Measurements from ENCODE around the gene PNPLA2. TPM values are rescaled to one million over a fixed set of nuclear protein-coding genes. Genes with fewer than 3 reads are reported as not detected.

Gene PNPLA2
- total and polyA plus RNA-seq, 9 donors = 9.0 to 46.1 (median 28.0) TPM

DNA sequence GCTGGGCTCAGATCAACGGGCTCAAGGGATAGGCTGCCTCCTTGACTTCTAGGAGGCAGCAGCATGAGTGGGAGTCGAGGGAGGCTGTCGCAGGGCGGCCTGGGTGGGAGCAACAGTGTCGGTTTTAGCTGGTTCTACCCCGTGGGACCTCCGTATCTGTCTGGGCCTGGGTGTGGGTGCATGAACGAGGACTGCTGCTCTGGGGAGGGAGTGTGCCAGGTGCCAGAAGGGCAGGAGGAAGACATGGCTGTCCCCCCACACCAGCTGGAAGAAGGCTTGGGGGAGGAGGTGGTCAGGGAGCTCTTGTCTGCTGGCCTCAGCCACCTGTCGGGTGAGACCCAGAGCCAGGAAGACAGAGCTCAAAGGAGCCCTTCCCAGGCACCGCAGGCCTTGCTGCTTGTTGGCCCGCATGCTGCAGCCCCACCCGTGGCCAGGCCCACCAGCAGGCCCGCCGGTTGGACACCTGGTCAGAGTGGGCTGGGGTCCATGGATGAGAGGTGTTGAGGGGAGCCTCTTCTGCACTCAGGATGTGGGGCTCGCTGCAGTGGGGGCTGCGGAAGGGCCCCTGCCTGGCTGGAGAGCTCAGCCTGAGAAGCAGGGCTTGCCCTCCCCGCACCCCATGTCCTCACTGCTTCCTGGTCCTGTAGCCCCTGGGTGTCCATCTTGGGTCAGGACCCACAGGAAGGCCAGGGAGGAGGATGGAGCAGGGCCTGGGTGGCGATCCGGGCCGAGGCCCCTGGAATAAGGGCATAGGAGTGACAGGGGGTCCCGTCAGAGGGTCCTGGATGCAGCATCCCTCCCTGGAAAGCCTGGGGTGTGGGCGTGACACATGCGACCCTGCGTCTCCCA is 32.3 kb upstream of the PNPLA2 start:
- Histone ChIP-seq H3K4me3 (ENCODE audit: low read length) (no peak overlapping the region), H3K36me3 (ENCODE audit: control insufficient read depth, insufficient read depth, low read length) (peaks cover 3% of the 10 kb centered on the region), H3K27ac (ENCODE audit: low read length) (no peak overlapping the region), H3K9me3 (replicated peaks; ENCODE audit: control insufficient read depth, low read depth, low read length) (no peaks in the 10 kb centered on the region), H3K27me3 (ENCODE audit: control insufficient read depth, insufficient read depth, low read length) (peaks cover 18% of the 10 kb centered on the region), H3K4me1 (ENCODE audit: control insufficient read depth, insufficient read depth, low read length) (peaks cover 33% of the 10 kb centered on the region)
- 61% methylated on average over 19 of the region's 24 CpGs for WGBS (ENCODE audit: insufficient coverage)
- no peak for DNase-seq

DNA sequence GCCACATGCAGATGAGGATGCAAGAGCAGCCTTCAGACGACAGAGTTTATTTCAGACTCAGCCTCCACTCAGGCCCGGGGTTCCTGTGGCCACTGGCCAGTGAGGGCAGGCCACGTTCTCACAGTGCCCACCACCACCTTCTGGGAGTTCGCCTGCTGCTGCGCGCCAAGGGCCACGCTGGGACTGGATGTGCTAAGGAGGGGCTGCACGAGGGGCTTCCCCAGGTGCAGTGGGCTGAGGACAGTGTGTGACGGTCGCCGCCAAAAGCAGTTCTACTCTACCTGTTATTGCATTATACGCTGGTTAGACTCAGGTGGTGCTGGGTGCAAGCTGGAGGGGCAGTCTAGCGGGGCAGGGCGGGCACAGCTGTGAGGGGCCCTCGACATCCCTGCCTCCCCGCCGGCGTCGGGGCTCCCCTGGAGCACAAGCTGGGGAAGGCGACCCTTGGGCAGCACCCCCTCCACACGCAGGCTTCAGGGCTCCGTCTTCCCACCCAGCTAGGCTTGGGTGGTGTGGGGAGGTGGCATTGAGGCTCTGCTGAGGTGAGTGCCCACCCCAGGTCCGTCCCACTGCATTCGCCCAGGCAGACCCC is 31.5 kb upstream of the PNPLA2 start:
- peaks cover 33% of the 10 kb centered on the region for H3K4me1 ChIP-seq (ENCODE audit: control insufficient read depth, insufficient read depth, low read length)
- peaks cover 18% of the 10 kb centered on the region for H3K27me3 ChIP-seq (ENCODE audit: control insufficient read depth, insufficient read depth, low read length)
- 87% methylated on average over 15 of the region's 24 CpGs for WGBS (ENCODE audit: insufficient coverage)
- H3K27ac ChIP-seq (ENCODE audit: low read length) = no peak overlapping the region
- H3K36me3 ChIP-seq (ENCODE audit: control insufficient read depth, insufficient read depth, low read length) = peaks cover 10% of the 10 kb centered on the region
- no peak for DNase-seq
- H3K4me3 ChIP-seq (ENCODE audit: low read length) = no peak overlapping the region
- no peaks in the 10 kb centered on the region for H3K9me3 ChIP-seq (replicated peaks; ENCODE audit: control insufficient read depth, low read depth, low read length)

DNA sequence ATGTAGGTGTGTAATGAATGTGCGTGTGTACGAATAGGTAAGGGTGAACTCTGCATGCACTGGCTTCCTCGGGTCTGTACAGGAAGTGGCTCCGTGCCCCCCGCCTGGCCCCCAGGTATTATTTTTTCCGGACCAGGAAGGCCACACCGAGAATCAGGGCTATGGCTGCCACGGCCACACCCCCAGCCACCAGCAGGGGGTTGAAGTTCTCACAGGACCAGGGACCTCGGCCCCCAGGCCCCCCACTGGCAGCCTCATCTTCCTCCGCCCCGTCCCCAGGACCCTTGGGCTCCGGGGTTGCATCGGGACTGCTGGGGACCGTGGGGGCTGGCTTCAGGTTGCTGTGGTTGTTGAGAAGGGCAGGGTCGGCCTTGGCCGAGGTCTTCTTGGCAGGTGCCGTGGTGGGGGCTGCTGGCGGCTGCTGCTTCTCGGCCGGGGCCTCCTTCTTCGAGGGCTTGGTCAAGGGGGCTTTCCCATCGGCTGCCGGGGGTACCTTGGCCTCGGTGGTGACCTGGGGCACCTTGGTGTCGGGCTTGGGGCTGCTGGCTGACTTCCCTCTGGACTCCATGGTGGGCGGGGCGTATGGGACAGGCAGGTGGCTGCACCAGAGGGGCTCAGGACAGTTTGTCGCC is 30.6 kb upstream of the PNPLA2 start:
- no peak for DNase-seq
- no peak overlapping the region for H3K27ac ChIP-seq (ENCODE audit: low read length)
- 70% methylated on average over 26 of the region's 28 CpGs for WGBS (ENCODE audit: insufficient coverage)

DNA sequence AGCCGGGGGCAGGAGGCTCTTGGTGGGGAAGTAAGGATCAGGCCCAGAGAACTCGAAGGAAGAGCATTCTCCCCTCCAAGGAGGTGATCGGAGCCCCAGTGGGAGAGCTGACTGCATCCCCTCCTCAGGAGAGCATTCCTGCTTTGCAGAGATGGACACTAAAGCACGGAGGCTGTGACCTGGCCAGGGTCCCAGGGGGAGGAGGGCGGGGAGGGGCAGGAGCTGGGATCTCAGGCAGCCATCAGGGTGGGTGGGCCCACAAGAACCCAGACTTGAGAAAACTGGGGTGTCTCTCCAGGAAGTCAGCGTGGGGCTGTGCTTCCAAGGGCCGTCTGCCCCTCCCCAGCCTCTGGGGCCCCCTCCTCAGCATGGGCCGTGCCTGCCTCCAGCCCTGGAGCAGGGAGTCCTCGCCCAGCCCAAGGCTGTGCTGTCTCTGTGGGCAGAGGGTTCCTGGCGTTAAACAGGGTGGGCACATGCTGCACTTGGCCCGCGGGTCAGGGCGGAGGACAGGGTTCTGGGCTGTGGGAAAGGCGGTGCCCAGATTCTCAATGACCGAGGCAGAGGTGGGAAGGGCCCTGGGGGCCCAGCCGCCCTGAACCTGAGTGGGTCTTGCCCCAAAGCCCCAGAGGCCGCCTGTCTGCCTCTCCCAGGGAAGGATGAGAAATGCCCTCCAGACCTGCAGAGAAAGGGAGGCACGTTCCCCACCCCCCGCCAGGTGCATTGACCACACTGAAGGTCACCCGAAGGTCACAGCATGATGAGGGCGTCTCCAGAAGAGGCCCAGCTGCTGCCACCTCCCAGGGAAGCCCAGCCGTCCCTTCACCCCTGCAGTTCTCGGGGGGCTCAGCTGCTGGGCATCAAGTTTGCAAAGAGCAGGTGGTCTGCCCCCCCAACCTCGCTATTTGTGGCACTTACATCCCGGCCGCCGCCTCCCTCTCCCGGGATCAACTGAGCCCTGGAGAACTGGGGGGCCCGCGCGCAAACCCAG is 29.5 kb upstream of the PNPLA2 start:
- Histone ChIP-seq H3K4me1 (ENCODE audit: control insufficient read depth, insufficient read depth, low read length) (peaks cover 32% of the 10 kb centered on the region), H3K27ac (ENCODE audit: low read length) (no peak overlapping the region), H3K27me3 (ENCODE audit: control insufficient read depth, insufficient read depth, low read length) (peaks cover 18% of the 10 kb centered on the region), H3K36me3 (ENCODE audit: control insufficient read depth, insufficient read depth, low read length) (peaks cover 26% of the 10 kb centered on the region), H3K4me3 (ENCODE audit: low read length) (no peak overlapping the region), H3K9me3 (replicated peaks; ENCODE audit: control insufficient read depth, low read depth, low read length) (no peaks in the 10 kb centered on the region)
- DNase-seq = no peak
- WGBS (ENCODE audit: insufficient coverage) = 21% methylated on average over 28 of the region's 31 CpGs

More for the DNA sequence above, 30.6 kb upstream of the PNPLA2 start:
- Histone ChIP-seq H3K9me3 (replicated peaks; ENCODE audit: control insufficient read depth, low read depth, low read length) (no peaks in the 10 kb centered on the region), H3K4me1 (ENCODE audit: control insufficient read depth, insufficient read depth, low read length) (peaks cover 33% of the 10 kb centered on the region), H3K4me3 (ENCODE audit: low read length) (no peak overlapping the region), H3K27me3 (ENCODE audit: control insufficient read depth, insufficient read depth, low read length) (peaks cover 18% of the 10 kb centered on the region), H3K36me3 (ENCODE audit: control insufficient read depth, insufficient read depth, low read length) (peaks cover 15% of the 10 kb centered on the region)

DNA sequence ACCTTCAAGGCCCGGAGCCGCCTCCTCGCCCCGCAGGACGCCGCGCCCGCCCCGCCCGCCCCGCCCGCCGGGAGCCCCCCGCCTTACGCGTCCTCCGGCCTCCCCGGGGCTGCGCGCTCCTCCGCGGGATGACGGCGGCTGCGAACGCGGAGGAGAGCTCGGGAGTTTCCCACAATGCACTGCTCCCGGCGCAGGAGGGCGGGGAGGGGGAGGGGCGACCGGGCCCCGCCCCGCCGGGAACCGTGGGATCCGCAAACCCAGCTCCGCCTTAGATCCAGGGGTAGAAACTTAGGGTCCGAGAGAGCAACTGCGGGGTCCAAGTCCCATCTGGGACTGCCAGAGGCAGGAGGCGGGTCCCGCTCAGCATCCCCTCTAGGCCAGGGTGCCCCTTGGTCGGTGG is 28.8 kb upstream of the PNPLA2 start, which contains the start of gene CEND1:
Gene CEND1, minus strand, starts transcription at position 148 of the 400 bp plus-strand sequence. CDS start 1,514 bp downstream, outside the sequence.
- DNase-seq = no peak
- WGBS (ENCODE audit: insufficient coverage) = under 1% methylated on average over 39 of the region's 44 CpGs
- no peak within 1 kb of the TSS for H3K27ac ChIP-seq (ENCODE audit: low read length)
- peaks cover 39% of the 10 kb centered on the region for H3K4me1 ChIP-seq (ENCODE audit: control insufficient read depth, insufficient read depth, low read length)
- no peak within 1 kb of the TSS for H3K4me3 ChIP-seq (ENCODE audit: low read length)
- H3K9me3 ChIP-seq (replicated peaks; ENCODE audit: control insufficient read depth, low read depth, low read length) = no peaks in the 10 kb centered on the region
- peaks cover 32% of the 10 kb centered on the region for H3K36me3 ChIP-seq (ENCODE audit: control insufficient read depth, insufficient read depth, low read length)
- H3K27me3 ChIP-seq (ENCODE audit: control insufficient read depth, insufficient read depth, low read length) = peaks cover 18% of the 10 kb centered on the region

DNA sequence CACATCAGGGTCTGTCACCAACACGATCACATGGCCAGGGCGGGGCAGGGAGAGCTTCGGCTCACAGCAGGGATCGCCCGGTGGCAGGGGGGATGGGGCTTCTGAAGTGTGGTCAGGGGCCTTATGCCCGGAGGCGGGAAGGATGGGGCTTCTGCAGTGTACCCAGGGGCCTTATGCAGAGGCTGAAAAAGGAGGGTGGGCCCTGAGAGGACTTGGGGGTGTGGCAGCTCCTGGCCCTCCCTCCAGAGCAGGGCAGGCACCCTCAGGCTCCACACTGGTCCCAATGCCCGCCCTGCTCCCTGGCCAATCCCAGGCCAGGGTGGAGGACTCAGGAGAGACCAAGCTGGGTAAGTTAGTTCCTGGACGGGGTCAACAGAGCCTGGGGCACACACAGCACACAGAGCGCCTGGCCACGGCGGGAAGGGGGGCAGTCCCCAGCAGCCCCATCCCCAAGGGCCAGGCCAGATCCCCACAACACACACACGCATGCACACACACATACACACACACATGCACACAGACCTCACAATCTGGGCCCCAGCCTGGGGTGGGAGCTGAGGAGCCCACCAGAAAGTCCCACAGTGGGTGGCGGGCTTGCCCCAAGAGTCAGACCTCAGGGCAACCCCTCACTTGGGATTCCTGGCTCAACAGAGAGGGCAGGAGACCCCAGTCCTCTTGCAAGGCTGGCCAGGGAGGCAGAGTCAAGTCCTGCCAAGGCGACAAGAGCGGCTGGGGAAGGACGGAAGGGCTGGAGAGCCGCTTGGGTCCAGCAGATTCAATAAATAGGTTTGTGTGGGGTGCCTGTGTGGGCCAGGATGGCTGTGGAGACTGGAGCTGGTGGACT is 27.8 kb upstream of the PNPLA2 start:
- H3K27ac ChIP-seq (ENCODE audit: low read length) = no peak overlapping the region
- 58% methylated on average over 17 of the region's 18 CpGs for WGBS (ENCODE audit: insufficient coverage)
- H3K27me3 ChIP-seq (ENCODE audit: control insufficient read depth, insufficient read depth, low read length) = peaks cover 18% of the 10 kb centered on the region
- no peaks in the 10 kb centered on the region for H3K9me3 ChIP-seq (replicated peaks; ENCODE audit: control insufficient read depth, low read depth, low read length)
- H3K4me3 ChIP-seq (ENCODE audit: low read length) = no peak overlapping the region
- no peak for DNase-seq
- H3K36me3 ChIP-seq (ENCODE audit: control insufficient read depth, insufficient read depth, low read length) = peaks cover 32% of the 10 kb centered on the region
- H3K4me1 ChIP-seq (ENCODE audit: control insufficient read depth, insufficient read depth, low read length) = peaks cover 47% of the 10 kb centered on the region

DNA sequence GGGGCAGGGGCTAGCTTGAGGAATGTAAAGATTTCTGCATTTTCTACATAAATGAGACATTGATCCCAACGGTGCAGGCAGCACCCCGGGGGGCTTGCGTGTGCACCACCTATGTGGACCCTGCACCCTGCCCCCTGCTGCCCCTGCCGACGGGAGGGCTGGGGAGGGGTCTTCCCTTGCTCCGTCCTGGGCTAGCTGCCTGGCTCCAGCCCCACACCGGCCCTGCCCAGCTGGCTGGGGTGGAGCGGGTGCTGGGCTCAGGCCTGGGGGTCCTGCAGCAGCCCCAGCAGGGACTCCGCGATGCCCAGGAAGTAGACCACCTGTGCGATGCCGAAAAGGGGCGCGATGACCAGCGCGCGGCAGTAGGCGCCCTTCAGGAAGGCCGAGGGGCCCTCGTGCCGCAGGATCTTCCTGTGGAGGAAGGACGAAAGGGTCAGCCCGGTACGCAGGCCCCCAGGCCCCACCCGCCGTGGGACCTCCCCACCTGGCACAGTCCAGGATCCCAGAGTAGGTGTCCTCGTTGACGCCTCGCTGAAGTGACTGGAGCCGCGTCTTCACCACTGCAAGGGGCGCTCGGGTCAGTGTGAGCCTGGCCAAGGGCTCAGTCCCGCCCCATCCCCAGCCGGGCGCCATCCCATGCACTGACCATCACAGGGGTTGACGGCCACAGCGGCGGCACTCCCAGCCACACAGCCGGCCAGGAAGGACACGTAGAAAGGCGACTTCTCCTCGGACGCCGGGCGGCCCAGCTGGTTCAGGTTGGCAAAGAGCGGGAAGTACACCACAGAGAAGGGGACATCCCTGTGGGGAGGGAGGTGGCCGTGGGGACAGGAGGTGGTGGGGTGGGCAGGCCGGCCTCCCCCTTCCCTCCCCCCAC is 26.8 kb upstream of the PNPLA2 start:
- H3K27ac ChIP-seq (ENCODE audit: low read length) = no peak overlapping the region
- peaks cover 32% of the 10 kb centered on the region for H3K36me3 ChIP-seq (ENCODE audit: control insufficient read depth, insufficient read depth, low read length)
- no peak overlapping the region for H3K4me3 ChIP-seq (ENCODE audit: low read length)
- no peak for DNase-seq
- peaks cover 18% of the 10 kb centered on the region for H3K27me3 ChIP-seq (ENCODE audit: control insufficient read depth, insufficient read depth, low read length)
- H3K4me1 ChIP-seq (ENCODE audit: control insufficient read depth, insufficient read depth, low read length) = peaks cover 47% of the 10 kb centered on the region
- no peaks in the 10 kb centered on the region for H3K9me3 ChIP-seq (replicated peaks; ENCODE audit: control insufficient read depth, low read depth, low read length)
- 90% methylated on average over 46 of the region's 49 CpGs for WGBS (ENCODE audit: insufficient coverage)

DNA sequence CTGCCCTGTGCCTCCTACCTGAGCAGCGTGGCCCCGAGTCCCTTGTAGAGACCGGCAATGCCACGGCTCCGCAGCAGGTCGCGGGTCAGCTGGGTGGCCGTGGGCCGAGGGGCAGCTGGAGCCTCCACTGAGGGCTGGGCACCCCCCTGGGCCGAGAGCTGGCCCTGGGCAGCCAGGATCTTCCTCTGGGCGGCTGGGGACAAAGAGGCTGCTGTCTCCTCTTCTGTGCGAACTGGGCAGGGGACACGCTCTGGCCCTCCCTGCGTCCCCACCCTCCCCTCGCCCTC is 26.2 kb upstream of the PNPLA2 start:
- Histone ChIP-seq H3K4me3 (ENCODE audit: low read length) (no peak overlapping the region), H3K27me3 (ENCODE audit: control insufficient read depth, insufficient read depth, low read length) (peaks cover 18% of the 10 kb centered on the region), H3K36me3 (ENCODE audit: control insufficient read depth, insufficient read depth, low read length) (peaks cover 32% of the 10 kb centered on the region), H3K9me3 (replicated peaks; ENCODE audit: control insufficient read depth, low read depth, low read length) (no peaks in the 10 kb centered on the region), H3K4me1 (ENCODE audit: control insufficient read depth, insufficient read depth, low read length) (peaks cover 52% of the 10 kb centered on the region), H3K27ac (ENCODE audit: low read length) (no peak overlapping the region)
- WGBS (ENCODE audit: insufficient coverage) = 90% methylated on average over 15 of the region's 15 CpGs
- DNase-seq = no peak

All from muscle of leg (tissue), 11 donors.